Activated naive CD8-positive, alpha-beta T cell treated with anti-CD3 and anti-CD28 coated beads for 36 hours (primary cell): ENCODE data around the gene IGFBP3. TPM values are rescaled to one million over a fixed set of nuclear protein-coding genes. Genes with fewer than 3 reads are reported as not detected.

Experiments used
- DNase-seq: peaks from one replicate; pipeline ENCODE4 v3.0.0; 2021
- H3K27ac Mint-ChIP-seq: one replicate; pipeline ENCODE4 v1.8.0; 2022; ENCODE audit warnings: mild to moderate bottlenecking, moderate library complexity, mixed read lengths
- H3K27me3 Mint-ChIP-seq: one replicate; pipeline ENCODE4 v1.8.0; 2022; ENCODE audit warnings: mild to moderate bottlenecking, mixed read lengths
- H3K36me3 Mint-ChIP-seq: one replicate; pipeline ENCODE4 v1.8.0; 2021; ENCODE audit warnings: mild to moderate bottlenecking, mixed read lengths
- H3K4me1 Mint-ChIP-seq: one replicate; pipeline ENCODE4 v1.8.0; 2021; ENCODE audit warnings: mixed read lengths
- H3K4me3 Mint-ChIP-seq: one replicate; pipeline ENCODE4 v1.8.0; 2022; ENCODE audit warnings: mild to moderate bottlenecking, moderate library complexity, mixed read lengths
- H3K9me3 Mint-ChIP-seq: one replicate; pipeline ENCODE4 v1.8.0; 2022; ENCODE audit warnings: mixed read lengths
- total RNA-seq, 2 experiments: library from RNA; stranded (reverse); gene quantifications; one replicate each; pipeline ENCODE4 v1.2.3, GENCODE V29; 2021

IGFBP3 gene
- total RNA-seq, 2 experiments from 2014 or later, result 0.33 to 0.50 TPM

DNA sequence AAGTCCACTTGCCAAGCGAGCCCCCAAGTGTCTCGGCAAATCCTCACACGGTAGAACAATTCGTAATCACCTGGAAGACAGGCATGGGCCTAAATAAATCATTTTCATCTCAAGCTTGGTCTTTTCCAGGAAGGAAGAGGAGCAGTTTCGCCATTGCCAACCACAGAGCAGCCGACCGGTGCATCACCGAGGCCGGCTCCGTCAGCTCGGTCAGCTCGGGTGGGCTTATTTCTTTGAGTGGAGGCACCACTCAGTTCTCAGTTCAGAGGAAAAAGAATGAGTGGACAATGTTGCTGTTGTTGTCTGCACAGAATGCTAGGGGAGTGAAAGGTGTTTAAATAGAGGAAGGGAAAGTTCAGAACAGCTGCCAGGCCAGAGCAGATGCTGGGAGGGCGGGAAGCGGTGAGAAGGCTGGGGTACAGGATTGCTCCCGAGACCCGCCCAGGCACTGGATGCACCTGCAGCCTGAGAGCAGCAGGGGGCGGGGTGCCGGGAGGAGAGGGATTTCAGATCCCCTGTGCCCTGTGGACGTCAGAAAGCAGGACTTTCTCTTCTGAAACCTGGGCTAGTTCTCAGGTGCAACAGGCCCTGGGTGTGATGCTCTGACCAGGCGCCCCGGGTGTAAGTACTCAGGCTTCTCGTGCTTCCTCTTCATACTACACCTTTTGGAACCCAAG, 17.7 kb upstream of the IGFBP3 start:
- H3K4me3 Mint-ChIP-seq, result no peak overlapping the region
- no peak for DNase-seq
- no peak overlapping the region for H3K27ac Mint-ChIP-seq
- H3K36me3 Mint-ChIP-seq, result no peaks in the 10 kb centered on the region
- peaks cover 12% of the 10 kb centered on the region for H3K4me1 Mint-ChIP-seq
- peaks cover 6% of the 10 kb centered on the region for H3K9me3 Mint-ChIP-seq
- peaks cover 7% of the 10 kb centered on the region for H3K27me3 Mint-ChIP-seq

DNA sequence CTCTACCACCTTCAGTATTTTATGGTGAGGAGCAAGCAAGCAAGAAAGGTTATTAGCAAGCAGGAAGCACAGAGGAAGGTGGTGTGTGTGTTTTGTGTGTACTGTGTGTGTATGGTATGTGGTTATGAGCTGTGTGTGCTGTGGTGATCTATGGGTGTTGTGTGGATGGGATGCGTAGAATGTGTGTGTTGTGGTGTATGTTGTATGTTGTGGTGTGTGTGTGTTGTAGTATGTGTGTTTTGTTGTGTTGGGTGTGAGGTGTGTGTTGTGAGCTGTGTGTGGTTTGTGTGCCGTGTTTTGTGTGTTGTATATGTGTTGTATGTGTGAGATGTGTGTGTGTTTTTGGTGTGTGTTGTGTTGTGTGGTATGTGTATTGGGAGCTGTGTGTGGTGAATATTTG, 16.8 kb upstream of the IGFBP3 start:
- Mint-ChIP-seq H3K9me3 (peaks cover 6% of the 10 kb centered on the region), H3K27me3 (peaks cover 7% of the 10 kb centered on the region), H3K36me3 (no peaks in the 10 kb centered on the region), H3K4me3 (no peak overlapping the region), H3K4me1 (peaks cover 6% of the 10 kb centered on the region), H3K27ac (no peak overlapping the region)
- no peak for DNase-seq

DNA sequence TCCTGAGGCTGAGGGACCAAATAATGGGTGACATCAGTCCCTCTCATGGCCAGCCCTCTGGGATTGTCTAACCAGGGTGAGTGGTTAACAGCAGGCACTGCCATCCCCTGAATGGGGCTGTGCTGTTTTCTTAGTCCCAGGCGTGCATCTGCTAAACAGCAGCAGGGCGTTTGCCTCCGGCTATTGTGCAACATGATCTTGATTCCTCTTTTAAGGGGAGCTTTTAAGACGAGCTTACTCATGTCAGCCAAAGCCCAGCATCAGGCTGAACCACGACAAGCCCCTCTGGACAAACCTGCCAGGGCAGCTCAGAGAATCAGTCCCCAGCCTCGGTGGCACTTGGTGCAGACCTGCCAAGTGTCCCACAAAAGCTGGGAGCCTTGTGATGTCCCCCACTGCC, 16.2 kb upstream of the IGFBP3 start:
- H3K4me3 Mint-ChIP-seq, result no peak overlapping the region
- H3K36me3 Mint-ChIP-seq, result no peaks in the 10 kb centered on the region
- peaks cover 5% of the 10 kb centered on the region for H3K4me1 Mint-ChIP-seq
- DNase-seq, result no peak
- peaks cover 6% of the 10 kb centered on the region for H3K9me3 Mint-ChIP-seq
- H3K27ac Mint-ChIP-seq, result no peak overlapping the region
- H3K27me3 Mint-ChIP-seq, result peaks cover 7% of the 10 kb centered on the region

DNA sequence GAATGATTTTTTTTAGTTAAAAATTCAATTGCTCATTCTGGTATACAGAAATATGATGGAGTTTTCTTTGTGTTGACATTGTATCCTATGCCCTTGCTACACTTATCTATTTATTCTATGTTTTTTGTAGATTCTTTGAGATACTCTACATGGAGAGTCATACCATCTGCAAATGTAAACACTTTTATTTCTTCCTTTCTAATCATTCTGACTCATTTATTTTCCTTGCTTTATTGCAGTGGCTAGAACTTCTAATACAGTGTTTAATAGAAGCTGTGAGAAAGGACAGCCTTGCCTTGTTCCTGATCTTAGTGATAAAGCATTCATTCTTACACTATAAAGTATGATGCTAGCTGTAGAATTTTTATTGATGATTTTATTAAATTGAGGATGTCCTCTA, 9.9 kb upstream of the IGFBP3 start:
- DNase-seq, result no peak
- H3K9me3 Mint-ChIP-seq, result no peaks in the 10 kb centered on the region
- no peak overlapping the region for H3K4me3 Mint-ChIP-seq
- no peaks in the 10 kb centered on the region for H3K36me3 Mint-ChIP-seq
- peaks cover 2% of the 10 kb centered on the region for H3K4me1 Mint-ChIP-seq
- H3K27me3 Mint-ChIP-seq, result no peaks in the 10 kb centered on the region
- no peak overlapping the region for H3K27ac Mint-ChIP-seq

DNA sequence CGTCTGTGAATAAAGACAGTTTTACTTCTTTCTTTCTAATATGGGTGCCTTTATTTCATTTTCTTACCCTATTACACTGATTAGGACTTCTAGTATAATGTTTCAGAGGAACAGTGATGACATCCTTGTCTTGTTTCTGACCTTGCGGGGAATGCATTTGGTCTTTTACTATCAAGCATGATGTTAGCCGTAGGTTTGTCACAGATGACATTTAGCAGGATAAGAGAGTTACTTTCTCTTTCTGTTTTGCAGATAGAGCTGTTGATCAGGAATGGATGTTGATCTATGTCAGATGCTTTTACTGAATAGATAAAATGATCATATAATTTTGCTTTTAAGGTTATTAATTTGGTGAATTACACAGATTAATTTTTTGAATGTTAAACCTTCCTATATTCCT, 6.6 kb upstream of the IGFBP3 start:
- Mint-ChIP-seq H3K9me3 (no peaks in the 10 kb centered on the region), H3K27ac (peak overlapping the region; percentile 15), H3K4me3 (no peak overlapping the region), H3K36me3 (no peaks in the 10 kb centered on the region), H3K4me1 (peaks cover 9% of the 10 kb centered on the region), H3K27me3 (peaks cover 12% of the 10 kb centered on the region)
- DNase-seq, result no peak

DNA sequence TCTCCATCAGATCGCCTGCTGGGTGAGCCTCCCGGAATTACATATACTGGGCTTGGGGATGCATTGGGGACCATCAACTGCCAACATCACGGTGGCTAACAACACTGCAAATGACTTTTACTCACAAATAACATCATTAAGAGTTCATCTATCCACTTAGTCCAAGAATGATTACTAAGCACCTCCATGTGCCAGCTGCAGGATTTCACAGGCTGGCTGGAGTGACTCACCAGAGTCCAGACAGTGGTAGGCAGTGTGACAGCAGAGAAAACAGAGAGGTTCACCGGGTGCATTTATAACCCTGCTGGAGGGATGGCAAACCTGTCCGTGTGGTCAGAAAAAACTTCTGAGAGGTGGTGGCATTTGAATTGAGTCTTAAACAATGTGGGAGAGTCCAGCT, 3.2 kb upstream of the IGFBP3 start:
- Mint-ChIP-seq H3K27ac (no peak overlapping the region), H3K27me3 (peaks cover 40% of the 10 kb centered on the region), H3K4me1 (peaks cover 25% of the 10 kb centered on the region), H3K9me3 (no peaks in the 10 kb centered on the region), H3K4me3 (no peak overlapping the region), H3K36me3 (no peaks in the 10 kb centered on the region)
- DNase-seq, result no peak

DNA sequence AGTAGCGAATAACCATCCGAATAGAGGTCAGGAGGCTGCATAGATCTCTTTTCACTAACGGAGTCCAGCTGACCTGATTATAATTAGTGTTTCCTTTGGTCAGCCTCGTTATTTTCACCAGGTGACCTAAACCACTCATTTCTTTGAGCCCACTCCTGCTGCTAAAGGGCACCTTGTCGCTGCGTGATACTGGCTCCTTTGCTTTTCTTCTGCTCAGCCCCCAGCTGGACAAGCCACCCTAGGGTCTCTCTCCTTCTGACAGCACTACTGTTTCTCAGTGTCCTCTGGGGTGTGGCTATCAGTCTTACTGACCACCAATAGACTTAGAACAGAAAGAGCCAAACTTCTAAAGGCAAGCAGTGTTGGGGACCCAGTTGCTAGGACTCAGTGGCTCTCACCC, 2.7 kb upstream of the IGFBP3 start:
- Mint-ChIP-seq H3K36me3 (no peaks in the 10 kb centered on the region), H3K4me1 (peaks cover 25% of the 10 kb centered on the region), H3K27me3 (peaks cover 44% of the 10 kb centered on the region), H3K9me3 (no peaks in the 10 kb centered on the region), H3K27ac (no peak overlapping the region), H3K4me3 (no peak overlapping the region)
- DNase-seq, result no peak

DNA sequence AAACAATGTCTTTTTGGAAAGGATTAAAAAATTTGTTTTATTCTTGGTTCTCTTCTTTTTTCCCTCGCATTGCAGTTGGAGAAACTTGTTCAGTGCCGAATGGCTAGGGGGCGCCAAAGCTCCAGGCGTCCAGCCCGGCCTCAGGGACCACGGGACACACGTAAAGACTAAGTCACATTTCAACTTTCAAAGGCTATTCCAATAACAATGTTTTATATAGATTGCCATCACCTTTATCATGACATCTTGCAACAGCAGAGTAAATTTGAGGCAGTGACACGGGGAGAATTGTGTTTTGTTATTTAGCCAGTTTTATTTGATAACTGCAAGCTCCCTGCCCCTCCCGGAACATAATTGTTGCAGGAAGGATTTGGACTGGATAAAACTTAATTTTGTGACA, 2.2 kb upstream of the IGFBP3 start:
- H3K4me1 Mint-ChIP-seq, result peaks cover 25% of the 10 kb centered on the region
- DNase-seq, result peak; percentile 67
- peaks cover 49% of the 10 kb centered on the region for H3K27me3 Mint-ChIP-seq
- no peaks in the 10 kb centered on the region for H3K9me3 Mint-ChIP-seq
- H3K36me3 Mint-ChIP-seq, result no peaks in the 10 kb centered on the region
- no peak overlapping the region for H3K4me3 Mint-ChIP-seq
- no peak overlapping the region for H3K27ac Mint-ChIP-seq

DNA sequence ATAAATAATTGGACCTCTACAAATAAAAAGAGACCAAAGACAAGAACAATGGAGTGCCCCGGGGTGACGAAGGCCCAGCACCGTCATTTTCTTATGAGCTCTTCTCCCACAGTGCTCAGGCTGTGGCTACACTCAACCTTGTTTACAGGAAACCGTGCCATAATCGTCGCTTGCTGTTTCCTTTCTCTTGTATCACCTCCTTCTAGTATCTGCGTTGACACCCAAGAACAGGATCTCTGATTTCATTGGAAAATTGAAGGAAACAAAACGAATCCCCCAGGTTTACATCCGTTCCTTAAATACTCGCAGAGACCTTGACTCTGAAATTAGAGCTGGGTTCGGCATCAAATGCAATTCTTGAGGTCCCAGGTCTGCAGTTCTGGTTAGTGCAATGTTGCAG, 1.7 kb upstream of the IGFBP3 start:
- no peak overlapping the region for H3K27ac Mint-ChIP-seq
- H3K9me3 Mint-ChIP-seq, result no peaks in the 10 kb centered on the region
- peak overlapping the region; percentile 46 for H3K4me3 Mint-ChIP-seq
- H3K4me1 Mint-ChIP-seq, result peaks cover 25% of the 10 kb centered on the region
- DNase-seq, result no peak
- H3K36me3 Mint-ChIP-seq, result no peaks in the 10 kb centered on the region
- peaks cover 54% of the 10 kb centered on the region for H3K27me3 Mint-ChIP-seq

DNA sequence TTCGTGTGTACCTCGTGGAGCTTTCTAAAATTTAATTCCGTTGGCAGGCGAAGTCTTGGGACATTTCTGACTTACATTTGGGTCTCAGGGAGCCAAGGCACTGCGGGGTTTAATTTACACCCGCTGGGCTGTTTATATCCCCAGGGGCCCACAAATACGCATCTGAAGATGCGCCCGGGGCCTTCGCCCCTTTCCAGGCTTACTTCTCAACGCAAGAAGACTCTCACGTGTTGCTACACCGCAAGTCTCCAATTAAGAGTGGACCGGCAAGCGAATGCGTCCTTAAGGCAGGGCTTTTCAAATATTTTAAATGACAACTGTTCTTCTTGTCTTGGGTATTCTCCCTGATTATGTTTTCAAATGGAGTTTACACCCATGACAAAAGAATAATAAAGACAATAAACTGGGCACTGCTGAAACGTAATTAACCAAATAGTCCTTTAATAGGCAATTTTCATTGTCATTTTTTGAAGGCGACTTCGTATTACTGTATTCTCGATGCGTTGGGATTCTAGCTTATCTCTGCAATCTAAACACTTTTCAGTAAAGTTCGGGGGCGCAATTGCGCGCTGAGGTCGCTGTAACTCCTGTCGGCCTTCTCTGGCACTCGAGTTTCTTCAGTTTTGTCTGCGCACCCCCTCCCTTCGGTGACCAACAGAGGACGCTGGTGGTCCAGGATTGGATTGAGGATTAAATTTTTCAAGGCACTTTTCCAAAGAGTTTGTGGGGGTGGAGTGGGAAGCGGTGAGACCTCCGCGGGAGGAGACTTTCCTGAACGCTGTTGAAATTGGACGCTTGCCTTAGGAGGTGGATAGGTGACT, 837 bp upstream of the IGFBP3 start:
- peak overlapping the region; percentile 61 for H3K4me3 Mint-ChIP-seq
- no peaks in the 10 kb centered on the region for H3K36me3 Mint-ChIP-seq
- peaks cover 63% of the 10 kb centered on the region for H3K27me3 Mint-ChIP-seq
- H3K4me1 Mint-ChIP-seq, result peaks cover 26% of the 10 kb centered on the region
- no peaks in the 10 kb centered on the region for H3K9me3 Mint-ChIP-seq
- no peak overlapping the region for H3K27ac Mint-ChIP-seq
- DNase-seq, result no peak

DNA sequence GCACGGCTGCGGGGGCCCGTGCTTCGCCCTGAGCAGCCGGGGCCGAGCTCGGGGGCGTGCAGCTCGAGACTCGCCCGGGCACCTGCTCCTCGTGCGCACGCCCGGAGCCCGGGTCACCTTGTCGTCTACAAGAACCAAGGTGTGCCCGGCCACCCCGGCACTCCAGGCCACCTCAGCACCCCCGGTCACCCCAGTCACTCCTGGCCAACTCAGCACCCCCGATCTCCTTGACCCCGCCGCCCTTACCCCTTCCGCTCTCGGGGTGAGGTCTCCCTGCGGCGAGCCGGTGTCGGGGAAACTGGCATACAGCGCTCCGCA, 268 bp upstream of the IGFBP3 start:
- H3K4me3 Mint-ChIP-seq, result peak overlapping the region; percentile 61
- no peak overlapping the region for H3K27ac Mint-ChIP-seq
- DNase-seq, result no peak
- H3K9me3 Mint-ChIP-seq, result no peaks in the 10 kb centered on the region
- peaks cover 26% of the 10 kb centered on the region for H3K4me1 Mint-ChIP-seq
- H3K36me3 Mint-ChIP-seq, result no peaks in the 10 kb centered on the region
- peaks cover 64% of the 10 kb centered on the region for H3K27me3 Mint-ChIP-seq

DNA sequence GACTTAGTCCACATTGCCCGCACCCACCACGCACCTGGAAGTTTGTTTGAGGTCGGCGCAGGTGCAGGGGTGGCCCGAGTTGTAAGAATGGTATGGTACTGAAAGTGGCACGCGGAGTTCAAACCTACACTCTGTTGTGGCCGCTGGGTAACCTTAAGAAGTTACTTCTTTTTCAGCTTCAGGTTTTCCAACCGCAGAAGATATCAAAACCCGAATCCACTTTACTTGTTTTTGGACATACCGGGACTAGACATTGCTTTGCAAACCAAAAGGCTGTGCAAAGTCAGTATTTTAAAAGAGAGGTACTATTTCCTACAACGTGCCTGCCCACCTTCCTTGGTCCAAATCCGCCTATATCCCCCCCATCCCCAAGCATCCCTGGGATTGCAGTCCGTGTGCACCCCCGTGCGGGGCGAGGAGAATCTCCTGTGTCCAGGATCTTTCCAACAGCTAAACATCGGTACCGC, 1.0 kb downstream of the IGFBP3 start:
- no peak for DNase-seq
- H3K27ac Mint-ChIP-seq, result no peak overlapping the region
- peaks cover 70% of the 10 kb centered on the region for H3K27me3 Mint-ChIP-seq
- no peaks in the 10 kb centered on the region for H3K36me3 Mint-ChIP-seq
- no peaks in the 10 kb centered on the region for H3K9me3 Mint-ChIP-seq
- H3K4me3 Mint-ChIP-seq, result peak overlapping the region; percentile 66
- H3K4me1 Mint-ChIP-seq, result peaks cover 28% of the 10 kb centered on the region

DNA sequence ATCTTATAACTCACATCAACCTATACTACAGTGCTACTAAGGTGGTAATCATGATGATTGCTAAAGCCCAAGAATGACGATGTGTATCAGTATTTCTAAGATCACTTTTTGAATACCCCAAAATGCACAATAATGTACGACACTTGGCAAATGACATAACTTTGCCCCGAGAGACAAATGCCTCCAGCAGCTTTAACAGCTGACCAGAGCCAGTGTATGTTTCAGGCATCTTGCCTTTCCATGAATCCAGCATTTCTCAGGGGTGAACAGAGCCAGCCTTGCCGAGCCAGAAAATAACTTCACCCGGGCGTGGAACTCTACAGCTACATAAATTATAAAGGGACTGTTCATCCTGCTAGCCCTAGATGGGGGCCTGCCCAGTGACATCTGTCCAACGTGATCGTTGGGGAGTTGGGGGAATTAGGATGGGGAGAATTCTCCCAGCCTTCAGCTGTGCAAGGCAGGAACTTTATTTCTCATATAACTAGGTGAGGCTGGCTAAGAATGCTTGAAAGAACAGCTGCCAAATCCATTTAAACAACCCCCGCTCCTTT, 1.8 kb downstream of the IGFBP3 start:
- Mint-ChIP-seq H3K27me3 (peaks cover 70% of the 10 kb centered on the region), H3K27ac (no peak overlapping the region), H3K4me3 (no peak overlapping the region), H3K36me3 (no peaks in the 10 kb centered on the region), H3K9me3 (no peaks in the 10 kb centered on the region), H3K4me1 (peaks cover 28% of the 10 kb centered on the region)
- no peak for DNase-seq

DNA sequence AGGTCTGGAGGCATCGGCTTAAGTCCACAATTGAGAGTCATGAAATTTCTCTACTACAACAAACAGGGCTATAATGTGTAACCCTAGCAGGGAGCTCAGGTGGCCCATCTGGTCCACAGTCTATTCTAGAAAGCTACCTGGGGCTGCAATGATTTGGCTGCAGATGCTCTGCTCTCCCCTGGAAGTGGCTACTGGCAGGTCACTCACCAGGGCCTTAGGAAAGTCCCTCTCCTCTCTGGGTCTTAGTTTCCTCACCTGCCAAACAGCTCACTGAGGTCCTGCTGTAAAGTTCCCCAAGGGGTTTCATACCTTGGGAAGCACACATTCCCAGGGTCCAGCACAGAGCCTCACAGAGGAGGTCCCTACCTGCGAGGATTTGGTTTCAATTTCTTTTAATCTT, 2.5 kb downstream of the IGFBP3 start:
- no peaks in the 10 kb centered on the region for H3K9me3 Mint-ChIP-seq
- peaks cover 67% of the 10 kb centered on the region for H3K27me3 Mint-ChIP-seq
- no peak overlapping the region for H3K27ac Mint-ChIP-seq
- H3K4me3 Mint-ChIP-seq, result no peak overlapping the region
- H3K4me1 Mint-ChIP-seq, result peaks cover 28% of the 10 kb centered on the region
- no peak for DNase-seq
- H3K36me3 Mint-ChIP-seq, result no peaks in the 10 kb centered on the region

DNA sequence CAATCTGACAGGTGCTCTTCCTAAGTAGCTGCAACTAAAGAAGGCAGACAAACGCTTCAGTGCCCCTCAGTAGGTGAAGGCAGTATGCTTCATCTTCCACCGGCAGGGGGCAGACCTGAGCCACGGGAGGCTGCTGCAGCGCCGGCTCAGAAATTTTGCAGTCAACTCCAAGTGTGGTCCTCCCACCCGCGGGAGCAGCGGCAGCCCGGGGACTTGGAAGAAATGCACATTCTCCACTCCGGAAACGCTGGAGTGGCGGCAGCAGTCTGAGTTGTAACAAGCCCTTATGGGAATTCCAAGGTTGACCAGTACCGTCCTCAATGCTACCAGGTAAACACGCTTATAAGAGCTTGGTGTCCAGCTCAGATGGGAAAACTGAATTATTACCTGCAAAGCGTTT, 3.4 kb downstream of the IGFBP3 start:
- H3K27me3 Mint-ChIP-seq, result peaks cover 66% of the 10 kb centered on the region
- no peaks in the 10 kb centered on the region for H3K9me3 Mint-ChIP-seq
- no peak overlapping the region for H3K4me3 Mint-ChIP-seq
- H3K36me3 Mint-ChIP-seq, result no peaks in the 10 kb centered on the region
- H3K4me1 Mint-ChIP-seq, result peaks cover 21% of the 10 kb centered on the region
- DNase-seq, result peak; percentile 75
- no peak overlapping the region for H3K27ac Mint-ChIP-seq

DNA sequence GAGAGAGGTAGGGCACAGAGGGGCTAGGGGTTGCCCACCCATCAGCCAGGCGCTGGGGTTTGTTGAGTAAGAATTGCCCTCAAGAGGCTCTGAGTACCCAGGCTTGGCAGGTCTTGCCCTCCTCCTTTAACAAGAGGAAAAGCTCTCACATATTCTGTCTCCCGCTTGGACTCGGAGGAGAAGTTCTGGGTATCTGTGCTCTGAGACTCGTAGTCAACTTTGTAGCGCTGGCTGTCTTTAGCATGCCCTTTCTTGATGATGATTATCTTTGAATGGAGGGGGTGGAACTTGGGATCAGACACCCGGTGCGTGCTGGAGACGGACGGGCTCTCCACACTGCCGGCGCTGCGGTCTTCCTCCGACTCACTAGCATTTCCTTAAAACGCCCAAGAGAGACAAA, 4.0 kb downstream of the IGFBP3 start:
- Mint-ChIP-seq H3K36me3 (no peaks in the 10 kb centered on the region), H3K4me1 (peaks cover 15% of the 10 kb centered on the region), H3K9me3 (no peaks in the 10 kb centered on the region), H3K27ac (no peak overlapping the region), H3K4me3 (no peak overlapping the region), H3K27me3 (peaks cover 64% of the 10 kb centered on the region)
- DNase-seq, result no peak
